BJ (cell line): ENCODE measurements around the gene USE1. TPM values are rescaled to one million over a fixed set of nuclear protein-coding genes. Genes with fewer than 3 reads are reported as not detected.

Source experiments
- CTCF ChIA-PET: fragments of 350-600 bp; formaldehyde crosslinking; extraction: SDS; loops from one replicate; lab custom pipeline; 2021; ENCODE audit warnings: antibody characterized with exemption, inconsistent platforms; lab: Yijun Ruan, JAX
- POLR2A ChIA-PET: fragments of 300-600 bp; sonication (Branson Sonifier 250); formaldehyde crosslinking; extraction: SDS; loops from one replicate; lab custom pipeline; 2021; ENCODE audit warnings: antibody characterized with exemption; lab: Charles Lee
- DNase-seq: peaks from one replicate; pipeline ENCODE4 v3.0.0-alpha.2; 2011; ENCODE audit warnings: low read depth
- H3K27me3 ChIP-seq: 2 replicates; pipeline ENCODE4 v1.6.0; 2011; ENCODE audit warnings: low read length; ENCODE audit not compliant: control insufficient read depth, insufficient read depth
- H3K36me3 ChIP-seq: 2 replicates; pipeline ENCODE4 v1.5.1; 2011; ENCODE audit warnings: low read length; ENCODE audit not compliant: control insufficient read depth, insufficient read depth
- H3K4me3 ChIP-seq: 2 replicates; pipeline ENCODE4 v1.5.1; 2011; ENCODE audit warnings: low read depth, mild to moderate bottlenecking, control low read depth, low read length
- CTCF ChIP-seq: IDR thresholded peaks from 2 replicates; pipeline ENCODE4 v1.5.1; 2011; ENCODE audit warnings: low read depth, mild to moderate bottlenecking, control low read depth, inconsistent platforms, low read length, moderate library complexity; ENCODE audit not compliant: insufficient read depth
- polyA plus RNA-seq: library from polyadenylated mRNA; depleted of rRNA; stranded (reverse); fragments of >200 nt; gene quantifications from 2 replicates; pipeline ENCODE4 v1.2.3, GENCODE V29; 2011; rRNA removed

USE1 gene
- polyA plus RNA-seq, 1 experiment, result 29.7 TPM

- H3K36me3 ChIP-seq, result peaks cover 4% of the 10 kb centered on the region; the same call in 1 of the 2 replicates
- POLR2A ChIA-PET, result no interaction called here
- H3K4me3 ChIP-seq, result no peak overlapping the region
- no peaks in the 10 kb centered on the region for H3K27me3 ChIP-seq
- TF ChIP-seq CTCF, result no peak
- CTCF ChIA-PET, result interaction anchor here (0.6 to 1.8 kb wide), 3 partner anchors 17 to 39 kb away, joined by 3 to 4 read pairs (median 3); partner anchors contain the start of gene MRPL34
- no peak for DNase-seq
These were observed 50.9 kb downstream of the USE1 start for GRCh38 chr19:17266026-17266425.

- Histone ChIP-seq H3K4me3 (no peak overlapping the region), H3K27me3 (no peaks in the 10 kb centered on the region), H3K36me3 (peaks cover 8% of the 10 kb centered on the region)
- POLR2A ChIA-PET, result interaction anchor here (0.6 to 0.7 kb wide), 3 partner anchors 42 to 209 kb away, joined by 3 to 4 read pairs (median 3); partner anchors contain the start of genes DDA1 and USE1
- CTCF ChIA-PET, result interaction anchor here (0.6 to 2.2 kb wide), 5 partner anchors 16 to 79 kb away, joined by 3 to 5 read pairs (median 3); partner anchors contain the start of gene MRPL34
- TF ChIP-seq CTCF, result no peak
- DNase-seq, result no peak
These were observed 51.4 kb downstream of the USE1 start for GRCh38 chr19:17266589-17266974.

GRCh38 chr19:17266975-17267788 is 52.0 kb downstream of the USE1 start, which contains the start of gene BABAM1:
BABAM1 (plus strand) TSS chr19:17267443; CDS start chr19:17268807, 1,364 bp downstream.
- POLR2A ChIA-PET, result interaction anchor here (0.6 to 0.7 kb wide), 3 partner anchors 42 to 210 kb away, joined by 3 to 4 read pairs (median 3); partner anchors contain the start of genes DDA1 and USE1
- CTCF ChIA-PET, result interaction anchor here (0.6 to 2.2 kb wide), 5 partner anchors 15 to 80 kb away, joined by 3 to 5 read pairs (median 3); partner anchors contain the start of gene MRPL34
- TF ChIP-seq CTCF, result no peak
- Histone ChIP-seq H3K36me3 (peaks cover 9% of the 10 kb centered on the region), H3K4me3 (peak within 1 kb of the TSS; percentile 80), H3K27me3 (no peaks in the 10 kb centered on the region)
- peak; percentile 99 for DNase-seq

GRCh38 chr19:17268754-17269153 is 53.6 kb downstream of the USE1 start:
- no peak overlapping the region for H3K4me3 ChIP-seq
- POLR2A ChIA-PET, result no interaction called here

More at GRCh38 chr19:17268754-17269153, 53.6 kb downstream of the USE1 start:
- no peaks in the 10 kb centered on the region for H3K27me3 ChIP-seq
- DNase-seq, result no peak
- peaks cover 12% of the 10 kb centered on the region for H3K36me3 ChIP-seq
- CTCF ChIA-PET, result interaction anchor here (2.2 kb wide), 1 partner anchor 14 kb away, joined by 5 read pairs; no protein-coding TSS in a partner anchor
- no peak for TF ChIP-seq CTCF

Other genes starting within 250 kb of the USE1 start
- gene CPAMD8, start 188.5 kb upstream of the USE1 start, polyA plus RNA-seq, result 0.89 and 1.1 TPM in 2 replicates
- 11.0 and 14.0 TPM in 2 replicates for gene HAUS8, start 139.9 kb upstream of the USE1 start, polyA plus RNA-seq
- gene MYO9B, start 139.6 kb upstream of the USE1 start, polyA plus RNA-seq, result 26.5 and 40.8 TPM in 2 replicates
- gene OCEL1, start 10.9 kb downstream of the USE1 start, polyA plus RNA-seq, result 8.1 and 10.0 TPM in 2 replicates
- gene NR2F6, start 30.6 kb downstream of the USE1 start, polyA plus RNA-seq, result 26.1 and 28.0 TPM in 2 replicates
- gene USHBP1, start 49.4 kb downstream of the USE1 start, polyA plus RNA-seq, result not detected in 2 replicates
- gene BABAM1, start 52.1 kb downstream of the USE1 start, polyA plus RNA-seq, result 90.1 and 122 TPM in 2 replicates
- 0.18 and 0.38 TPM in 2 replicates for gene ANKLE1, start 66.5 kb downstream of the USE1 start, polyA plus RNA-seq
- 7.1 and 11.0 TPM in 2 replicates for gene ABHD8, start 88.1 kb downstream of the USE1 start, polyA plus RNA-seq
- gene MRPL34, start 90.5 kb downstream of the USE1 start, polyA plus RNA-seq, result 19.9 and 26.3 TPM in 2 replicates
- gene DDA1, start 94.2 kb downstream of the USE1 start, polyA plus RNA-seq, result 52.7 and 55.6 TPM in 2 replicates
- 1.3 and 1.9 TPM in 2 replicates for gene ANO8, start 119.5 kb downstream of the USE1 start, polyA plus RNA-seq
- 4.9 and 6.3 TPM in 2 replicates for gene GTPBP3, start 122.2 kb downstream of the USE1 start, polyA plus RNA-seq
- not detected in 2 replicates for gene PLVAP, start 162.0 kb downstream of the USE1 start, polyA plus RNA-seq
- not detected in 2 replicates for gene CCDC194, start 178.8 kb downstream of the USE1 start, polyA plus RNA-seq
- 4.5 and 6.4 TPM in 2 replicates for gene BST2, start 190.3 kb downstream of the USE1 start, polyA plus RNA-seq
- gene MVB12A, start 204.7 kb downstream of the USE1 start, polyA plus RNA-seq, result 29.4 and 47.3 TPM in 2 replicates
- 0.09 and 0.11 TPM in 2 replicates for gene TMEM221, start 233.3 kb downstream of the USE1 start, polyA plus RNA-seq
- not detected in 2 replicates for gene NXNL1, start 245.6 kb downstream of the USE1 start, polyA plus RNA-seq